HG03457 (cell line): Measurements from ENCODE around the gene SYT14.
"Not testable (repeated sequence)": the region's sequence is repeated elsewhere in the genome, so short reads cannot be mapped to it uniquely, and the experiment has no call there.

Source experiments
- ATAC-seq: cut with Tn5 transposase; IDR thresholded peaks from one replicate; pipeline ENCODE4 v1.9.1; 2021; ENCODE audit warnings: moderate number of reproducible peaks; ENCODE audit not compliant: unreplicated experiment

Gene SYT14

DNA sequence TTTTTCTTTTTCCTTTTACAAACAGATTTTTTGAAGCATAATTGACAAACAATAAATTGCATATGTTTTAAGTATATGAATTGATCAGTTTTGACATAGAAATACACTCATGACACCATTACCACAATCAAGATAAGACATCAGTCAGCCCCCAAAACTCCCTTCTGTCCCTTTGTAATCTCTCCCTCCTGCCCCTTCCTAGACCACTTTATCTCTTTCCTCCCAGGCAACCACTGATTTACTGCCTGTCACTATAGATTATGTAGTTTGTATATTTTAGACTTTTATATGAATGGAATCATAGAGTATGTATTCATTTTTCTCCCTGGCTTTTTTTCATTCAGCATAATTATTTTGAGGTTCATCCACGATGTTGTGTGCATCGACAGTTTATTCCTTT lies 6.9 kb upstream of the SYT14 start:
- no peak for ATAC-seq

GRCh38 chr1:209936125-209936524 lies 1.9 kb upstream of the SYT14 start:
- ATAC-seq = no peak

GRCh38 chr1:209945377-209945776 lies 7.4 kb downstream of the SYT14 start:
- no peak for ATAC-seq

GRCh38 chr1:209948155-209948554 lies 10.1 kb downstream of the SYT14 start:
- ATAC-seq = no peak

DNA sequence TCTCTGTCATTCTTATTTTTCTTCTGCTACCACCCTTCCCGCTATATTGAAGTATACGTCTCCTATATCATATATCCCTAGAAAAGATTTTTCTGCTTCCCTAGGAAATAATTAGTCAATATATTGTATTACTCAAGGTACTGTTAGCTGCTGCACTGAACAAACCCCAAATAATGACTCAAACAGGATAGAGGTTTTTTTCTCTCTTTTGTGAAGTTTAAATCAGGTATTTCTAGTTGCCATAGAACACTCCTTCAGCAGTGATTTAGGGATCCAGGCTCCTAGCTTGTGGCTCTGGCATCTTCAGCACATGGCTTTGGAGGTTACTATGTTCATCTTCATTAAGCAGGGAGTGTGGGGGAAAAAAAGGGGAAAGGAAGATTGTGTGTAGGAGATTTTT lies 18.1 kb downstream of the SYT14 start:
- no peak for ATAC-seq

- no peak for ATAC-seq
Observed at GRCh38 chr1:209959623-209960022, 21.6 kb downstream of the SYT14 start.

DNA sequence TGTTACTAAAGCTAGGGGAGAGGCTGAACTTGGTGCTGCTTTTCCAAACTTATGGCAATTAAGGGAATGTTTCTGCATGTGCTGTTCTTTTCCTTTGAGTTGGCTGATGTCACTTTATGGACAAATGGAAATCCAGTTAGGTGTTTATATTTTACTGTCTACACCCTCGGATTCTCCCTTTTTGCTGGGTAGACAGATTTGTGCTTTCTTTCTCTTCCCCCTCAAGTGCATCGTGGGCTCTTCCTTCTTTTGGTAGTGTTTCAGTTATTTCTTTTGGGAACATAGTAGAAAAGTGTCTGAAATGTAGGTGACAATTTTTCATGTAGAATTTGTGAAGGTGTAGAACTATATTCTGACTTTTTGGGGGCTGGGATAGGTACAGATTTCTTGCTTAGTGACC lies 22.9 kb downstream of the SYT14 start:
- no peak for ATAC-seq

- ATAC-seq = no peak
Observed at GRCh38 chr1:209962388-209962787, 24.4 kb downstream of the SYT14 start.

DNA sequence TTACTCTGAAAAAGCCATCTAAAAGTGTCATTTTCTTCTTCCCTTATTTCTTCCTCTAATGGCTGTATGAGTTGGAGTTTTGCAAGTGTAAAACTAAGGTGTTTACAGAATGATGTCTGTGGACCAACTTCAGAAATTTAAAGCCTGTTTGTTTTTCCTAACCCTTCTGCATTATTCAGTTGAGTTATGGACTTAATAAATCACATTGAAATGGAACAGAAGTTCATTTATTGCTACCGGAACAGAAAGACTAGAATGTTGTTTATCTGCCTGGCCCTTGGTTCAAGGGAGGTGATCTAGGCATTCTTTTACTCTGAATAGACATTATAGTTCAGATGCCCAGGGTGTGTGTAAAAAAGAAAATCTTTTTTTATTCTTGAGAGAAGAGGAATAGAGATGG lies 24.8 kb downstream of the SYT14 start:
- ATAC-seq = no peak

DNA sequence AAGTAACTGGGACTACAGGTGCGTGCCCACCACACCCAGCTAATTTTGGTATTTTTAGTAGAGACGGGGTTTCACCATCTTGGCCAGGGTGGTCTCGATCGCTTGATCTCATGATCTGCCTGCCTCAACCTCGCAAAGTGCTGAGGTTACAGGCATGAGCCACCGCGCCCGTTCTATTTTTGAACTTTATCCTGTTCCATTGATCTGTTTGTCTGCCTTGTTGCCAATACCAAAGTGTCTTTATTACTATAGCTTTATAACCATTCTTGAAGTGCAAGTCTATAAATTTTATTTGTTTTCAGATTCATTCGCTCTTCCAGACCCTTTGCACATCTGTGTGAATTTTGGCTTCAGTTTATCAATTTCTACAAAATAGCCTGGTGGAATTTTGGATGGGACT lies 28.0 kb downstream of the SYT14 start:
- no peak for ATAC-seq

DNA sequence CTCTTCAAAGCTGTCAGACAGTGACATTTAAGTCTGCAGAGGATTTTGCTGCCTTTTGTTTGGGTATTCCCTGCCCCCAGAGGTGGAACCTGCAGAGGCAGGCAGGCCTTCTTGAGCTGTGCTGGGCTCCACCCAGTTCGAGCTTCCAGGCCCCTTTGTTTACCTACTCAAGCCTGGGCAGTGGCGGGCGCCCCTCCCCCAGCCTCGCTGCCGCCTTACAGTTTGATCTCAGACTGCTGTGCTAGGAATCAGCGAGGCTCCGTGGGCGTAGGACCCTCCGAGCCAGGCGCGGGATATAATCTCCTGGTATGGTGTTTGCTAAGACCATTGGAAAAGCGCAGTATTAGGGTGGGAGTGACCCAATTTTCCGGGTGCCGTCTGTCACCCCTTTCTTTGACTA lies 40.7 kb downstream of the SYT14 start:
- not testable (repeated sequence) for ATAC-seq

DNA sequence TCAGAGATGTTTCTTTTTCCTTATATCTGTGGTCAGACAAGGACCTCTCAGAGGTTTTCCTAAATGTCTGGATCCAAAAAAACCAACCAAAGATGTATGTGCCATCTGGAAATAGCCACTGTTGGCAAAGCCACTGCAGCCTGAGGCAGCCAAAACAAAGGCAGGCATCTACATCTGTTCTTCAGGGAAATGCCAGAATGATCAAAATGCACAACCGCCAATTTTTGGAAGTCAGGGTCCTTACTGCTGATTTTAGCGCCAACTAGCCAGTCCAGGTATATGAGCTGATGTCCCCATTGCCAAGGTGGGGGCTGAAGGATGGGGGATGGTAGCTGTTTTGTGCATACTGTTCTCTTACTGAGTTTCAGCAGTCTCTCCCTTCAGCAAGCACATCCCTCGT lies 45.9 kb downstream of the SYT14 start:
- no peak for ATAC-seq

- no peak for ATAC-seq
Observed at GRCh38 chr1:209985002-209985401, 47.0 kb downstream of the SYT14 start.

DNA sequence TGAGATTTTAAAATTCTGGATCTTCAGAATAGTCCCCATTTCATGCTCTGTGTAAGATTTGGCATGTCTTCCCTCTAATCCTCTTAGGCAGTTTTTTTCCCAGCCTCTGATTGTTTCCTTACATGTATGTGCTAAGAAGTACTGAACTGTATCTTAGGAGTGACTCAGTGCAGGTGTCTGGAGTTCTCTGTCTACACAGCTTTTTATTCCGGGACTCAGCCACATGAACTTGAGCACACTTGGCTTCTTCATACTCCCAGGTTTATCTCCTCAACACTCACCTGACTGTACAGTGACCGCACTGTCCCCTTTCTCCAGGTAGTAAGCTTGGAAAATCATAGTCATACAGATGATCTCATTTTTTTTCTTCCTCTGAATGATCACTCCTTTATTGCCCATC lies 50.7 kb downstream of the SYT14 start:
- no peak for ATAC-seq

DNA sequence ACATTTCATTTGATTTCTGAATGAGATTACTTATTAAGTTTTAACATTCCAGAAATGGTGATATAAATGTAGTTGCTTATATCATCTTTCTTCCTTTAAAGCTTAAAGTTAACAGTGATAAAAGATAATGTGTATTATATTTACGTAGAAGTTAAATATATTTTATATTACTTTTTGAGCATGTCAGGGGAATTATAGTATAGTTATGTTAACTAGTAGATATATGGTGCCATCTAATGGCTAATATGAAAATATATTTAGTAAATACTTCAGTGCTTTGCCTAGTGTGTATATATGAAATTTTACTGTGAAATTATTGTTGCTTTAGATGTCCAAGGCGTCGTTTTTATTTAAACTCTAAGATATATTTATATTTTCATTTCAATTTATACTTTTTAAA lies 51.5 kb downstream of the SYT14 start:
- no peak for ATAC-seq

DNA sequence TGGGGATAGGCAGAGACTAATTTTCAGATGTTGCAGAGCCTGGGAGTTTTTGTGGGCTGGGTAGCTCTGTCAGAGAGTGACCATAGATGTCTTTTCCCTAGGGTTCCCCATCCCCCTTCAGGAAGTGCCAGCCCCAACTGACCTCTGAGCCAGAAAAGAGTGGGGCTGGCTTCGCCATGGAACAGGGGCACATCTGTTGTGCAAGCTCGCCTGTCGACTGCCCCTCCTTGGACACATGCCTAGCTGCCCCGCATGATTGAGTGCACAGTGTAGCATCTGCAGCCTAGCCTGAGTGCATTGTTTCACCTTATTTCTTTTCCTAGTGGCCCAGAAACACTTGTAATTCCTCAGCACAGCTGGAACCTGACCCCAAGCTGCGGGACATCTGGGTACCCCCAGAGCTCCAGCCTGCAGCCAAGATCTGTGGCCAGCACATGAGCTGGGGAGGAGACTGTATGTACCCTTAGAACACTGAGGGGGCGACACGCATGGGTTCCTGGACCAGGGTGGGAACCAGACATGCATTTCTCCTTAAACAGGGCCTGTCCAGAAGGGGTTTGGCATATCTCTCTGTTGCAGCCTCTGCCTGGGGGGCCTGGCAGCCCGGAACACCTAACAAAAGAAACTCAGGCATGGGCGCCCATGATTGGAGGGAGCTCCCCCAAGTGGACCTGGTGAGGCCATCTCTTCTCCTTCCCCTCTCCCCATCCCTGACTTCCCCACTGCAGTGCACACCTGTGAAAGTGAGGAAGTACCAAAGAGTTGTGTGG lies 55.2 kb downstream of the SYT14 start:
- ATAC-seq = no peak

GRCh38 chr1:209996348-209996747 lies 58.3 kb downstream of the SYT14 start:
- no peak for ATAC-seq

DNA sequence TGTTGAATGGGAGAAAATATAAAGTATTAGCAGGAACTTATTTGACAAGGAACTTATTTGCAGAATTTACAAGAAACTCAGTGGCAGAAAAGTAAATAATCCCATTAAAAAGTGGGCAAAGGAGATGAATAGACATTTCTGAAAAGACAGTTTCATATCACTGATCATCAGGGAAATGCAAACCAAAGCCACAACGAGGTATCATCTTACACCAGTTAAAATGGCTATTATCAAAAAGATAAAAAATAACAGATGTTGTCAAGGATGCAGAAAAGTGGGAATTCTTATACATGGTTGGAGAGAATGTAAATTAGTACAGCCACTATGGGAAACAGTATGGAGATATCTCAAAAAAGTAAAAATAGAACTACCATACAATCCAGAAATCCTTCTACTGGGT lies 61.0 kb downstream of the SYT14 start:
- no peak for ATAC-seq

GRCh38 chr1:210001751-210002150 lies 63.7 kb downstream of the SYT14 start:
- ATAC-seq = no peak

DNA sequence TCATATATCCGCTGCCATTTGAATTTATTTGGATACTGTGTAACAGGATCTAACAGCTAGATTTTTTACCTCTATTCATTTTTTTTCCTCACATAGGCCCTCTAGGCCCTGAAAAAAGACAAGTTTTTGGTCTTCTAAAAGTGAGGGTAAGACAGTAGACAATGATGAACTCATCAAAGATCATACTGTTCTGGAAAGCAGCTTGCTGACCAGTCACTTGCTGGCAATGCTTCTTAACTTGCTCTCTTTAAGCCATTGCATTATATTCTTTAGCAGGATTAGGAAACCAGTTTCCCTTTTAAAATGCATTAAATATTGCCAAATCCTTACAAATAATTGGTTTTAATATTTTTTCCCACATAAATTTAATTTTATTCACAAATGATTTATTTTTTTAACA lies 65.5 kb downstream of the SYT14 start:
- no peak for ATAC-seq

DNA sequence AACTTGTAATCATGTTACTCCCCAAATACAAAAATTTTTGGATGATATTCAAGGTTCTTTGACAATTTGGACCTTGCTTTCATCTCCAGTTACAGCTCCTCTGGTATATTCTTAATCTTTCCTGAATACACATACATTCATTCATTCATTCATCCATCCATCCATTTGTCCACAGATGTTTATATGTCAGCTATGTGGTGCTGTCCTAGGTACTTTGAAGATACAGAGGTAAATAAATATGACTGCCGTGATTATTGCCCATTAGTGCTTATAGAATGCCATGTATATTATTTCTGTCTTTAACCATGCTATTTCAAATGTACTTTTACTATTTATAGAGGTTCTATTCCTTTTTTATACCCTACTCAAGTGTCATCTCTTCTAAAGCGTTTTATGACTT lies 72.1 kb downstream of the SYT14 start:
- no peak for ATAC-seq

- ATAC-seq = no peak
Observed at GRCh38 chr1:210021145-210021860, 83.3 kb downstream of the SYT14 start.

DNA sequence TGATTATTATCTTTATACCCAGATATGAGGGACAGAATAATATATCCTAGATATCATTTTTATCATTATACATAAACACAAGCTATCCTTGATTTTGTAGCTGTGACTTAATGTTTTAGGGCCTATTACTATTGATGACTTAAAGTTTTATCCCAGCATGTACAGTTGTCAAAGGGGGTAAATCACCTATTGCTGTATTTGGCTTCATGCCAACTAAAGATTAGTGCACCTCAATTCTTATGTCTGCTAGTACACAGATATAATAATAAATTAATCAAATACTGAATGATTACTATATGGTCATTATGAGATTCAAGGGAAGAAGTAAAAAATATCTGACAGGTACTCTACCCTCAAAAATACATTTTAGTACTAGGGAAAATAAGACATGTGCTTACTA lies 84.0 kb downstream of the SYT14 start:
- ATAC-seq = no peak
